GM19438 (cell line): ENCODE results near the gene POLRMT.

Experiments used
- ATAC-seq: cut with Tn5 transposase; IDR thresholded peaks from one replicate; pipeline ENCODE4 v1.9.1; 2021; ENCODE audit warnings: low read depth; ENCODE audit not compliant: unreplicated experiment

Gene POLRMT

DNA sequence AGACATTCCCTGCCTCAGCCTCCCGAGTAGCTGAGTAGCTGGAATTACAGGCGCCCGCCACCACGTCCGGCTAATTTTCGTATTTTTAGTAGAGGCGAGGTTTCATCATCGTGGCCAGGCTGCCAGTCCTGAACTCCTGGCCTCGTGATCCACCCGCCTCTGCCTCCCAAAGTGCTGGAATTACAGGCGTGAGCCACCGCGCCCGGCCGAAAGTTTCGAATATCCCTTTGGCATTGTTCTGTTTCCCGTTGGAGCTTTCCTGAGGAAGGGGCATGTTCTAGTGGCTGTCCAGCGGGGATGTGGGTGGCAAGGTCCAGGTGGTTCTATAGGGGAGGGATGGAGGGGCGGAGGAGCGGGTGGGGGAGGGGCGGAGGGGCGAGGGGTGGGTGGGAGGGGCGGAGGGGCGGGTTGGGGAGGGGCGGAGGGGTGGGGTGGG is 63.1 kb downstream of the POLRMT start:
- ATAC-seq: no peak

DNA sequence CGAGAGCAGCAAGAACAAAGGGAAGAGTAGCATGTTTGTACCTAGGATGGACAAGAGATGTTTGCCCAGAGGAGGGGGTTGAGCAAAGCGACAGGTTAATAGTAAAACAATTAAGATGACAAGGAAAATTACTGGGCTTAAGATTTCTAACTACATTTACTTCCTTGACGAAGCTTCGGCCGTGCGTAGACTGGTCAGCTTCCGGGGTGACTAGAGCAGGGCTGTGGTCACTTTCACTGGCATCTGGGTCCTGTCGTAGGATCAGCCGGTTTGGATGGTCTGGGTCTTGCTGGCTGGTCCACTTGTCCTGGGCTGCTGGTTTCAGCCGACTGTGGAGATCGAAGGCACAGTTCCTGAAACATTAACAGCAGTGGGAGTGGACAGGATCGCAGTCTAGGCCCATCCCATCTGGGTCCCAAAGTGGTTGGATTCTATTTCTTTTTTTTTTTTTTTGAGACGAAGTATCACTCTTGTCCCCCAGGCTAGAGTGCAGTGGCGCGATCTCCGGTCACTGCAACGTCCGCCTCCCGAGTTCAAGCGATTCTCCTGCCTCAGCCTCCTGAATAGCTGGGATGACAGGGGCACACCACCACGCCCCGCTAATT is 65.9 kb downstream of the POLRMT start:
- ATAC-seq: no peak
